Lower leg skin (tissue), 4 donors: ENCODE data around the gene ZNF771. TPM values are rescaled to one million over a fixed set of nuclear protein-coding genes. Genes with fewer than 3 reads are reported as not detected.
A peak's percentile ranks its signal among the peaks of the same experiment; 100 is the strongest.

Source experiments
- DNase-seq, 2 donors: peaks; one replicate each; pipeline ENCODE4 v3.0.0-alpha.2; 2019; ENCODE audit warnings: low spot score in 2 of 2
- H3K4me3 ChIP-seq: fragments of 200-600 bp; sonication (generic); 2 replicates; pipeline ENCODE4 v1.5.1; 2017; ENCODE audit warnings: mild to moderate bottlenecking, low read depth; ENCODE audit not compliant: poor library complexity, severe bottlenecking
- POLR2A ChIP-seq, 2 donors: fragments of 450-650 bp; IDR thresholded peaks; one replicate each; pipeline ENCODE4 v1.6.1; 2016 to 2017; ENCODE audit warnings: antibody characterized with exemption in 2 of 2, mild to moderate bottlenecking in 1 of 2, moderate library complexity in 1 of 2
- WGBS, 2 donors: methylation state at CpG; one replicate each; pipeline ENCODE4 v1.1.5; 2018; 5-methylcytosine and 5-hydroxymethylcytosine counted together
- intact Hi-C: fragments of 100-400 bp; cut with DNase I; formaldehyde crosslinking; loops from one replicate; pipeline ENCODE4 v1.15.0; 2023; ENCODE audit warnings: low total_unique reads
- total RNA-seq, 4 donors: library from RNA; depleted of rRNA; stranded (reverse); fragments of >200 nt; gene quantifications; one replicate each; pipeline ENCODE4 v1.1.0, GENCODE V29; 2016
- TF ChIP-seq, protein P1 (sequence below), 3 donors: fragments of 450-650 bp; IDR thresholded peaks; one replicate each; pipeline ENCODE4 v1.5.1; 2016; ENCODE audit warnings: antibody characterized with exemption in 3 of 3, mild to moderate bottlenecking in 3 of 3, moderate library complexity in 2 of 3

Gene ZNF771
- total RNA-seq, 4 donors from 2014 or later: 5.9 to 12.8 (median 11.0) TPM

DNA sequence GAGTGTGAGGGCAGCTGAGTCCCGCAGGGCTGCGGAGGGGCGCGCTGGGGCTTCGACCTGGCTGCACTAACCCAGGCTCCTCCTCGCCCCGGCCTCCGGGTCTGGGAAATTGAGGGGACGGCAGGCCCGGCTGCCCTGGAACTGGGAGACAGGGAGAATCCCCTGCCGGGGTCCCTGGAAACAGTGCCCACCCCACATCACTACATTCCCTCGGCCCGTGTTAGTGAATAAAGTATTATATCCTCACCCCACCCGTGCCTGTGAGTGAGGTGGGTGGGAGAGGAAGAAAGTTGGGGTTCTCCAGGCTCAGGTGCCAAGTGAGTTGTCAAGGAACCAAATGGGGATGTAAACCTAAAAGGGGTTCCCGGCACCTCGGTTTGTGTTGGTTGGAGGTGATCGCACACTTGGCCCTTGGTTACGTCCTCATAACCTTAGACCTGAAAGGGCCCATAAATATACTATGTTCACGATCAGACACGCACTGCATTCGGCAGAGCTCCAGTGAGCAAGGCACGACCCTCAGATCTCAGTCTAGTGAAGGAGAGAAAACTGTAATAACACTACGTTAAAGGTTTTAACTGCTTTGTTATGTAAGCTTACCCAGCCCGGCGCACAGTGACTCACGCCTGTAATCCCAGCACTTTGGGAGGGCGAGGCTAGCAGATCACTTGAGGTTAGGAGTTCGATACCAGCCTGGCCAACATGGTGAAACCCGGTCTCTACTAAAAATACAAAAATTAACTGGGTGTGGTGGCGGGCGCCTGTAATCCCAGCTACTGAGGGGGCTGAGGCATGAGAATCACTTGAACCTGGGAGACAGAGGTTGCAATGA, 11.2 kb downstream of the ZNF771 start:
- no peak overlapping the region for H3K4me3 ChIP-seq
- 49 to 68% methylated on average over 26 to 31 of the region's 31 CpGs for WGBS, 2 donors
- peak in 1 of 2 donors; percentile 89 for DNase-seq
- TF ChIP-seq, protein P1, sequence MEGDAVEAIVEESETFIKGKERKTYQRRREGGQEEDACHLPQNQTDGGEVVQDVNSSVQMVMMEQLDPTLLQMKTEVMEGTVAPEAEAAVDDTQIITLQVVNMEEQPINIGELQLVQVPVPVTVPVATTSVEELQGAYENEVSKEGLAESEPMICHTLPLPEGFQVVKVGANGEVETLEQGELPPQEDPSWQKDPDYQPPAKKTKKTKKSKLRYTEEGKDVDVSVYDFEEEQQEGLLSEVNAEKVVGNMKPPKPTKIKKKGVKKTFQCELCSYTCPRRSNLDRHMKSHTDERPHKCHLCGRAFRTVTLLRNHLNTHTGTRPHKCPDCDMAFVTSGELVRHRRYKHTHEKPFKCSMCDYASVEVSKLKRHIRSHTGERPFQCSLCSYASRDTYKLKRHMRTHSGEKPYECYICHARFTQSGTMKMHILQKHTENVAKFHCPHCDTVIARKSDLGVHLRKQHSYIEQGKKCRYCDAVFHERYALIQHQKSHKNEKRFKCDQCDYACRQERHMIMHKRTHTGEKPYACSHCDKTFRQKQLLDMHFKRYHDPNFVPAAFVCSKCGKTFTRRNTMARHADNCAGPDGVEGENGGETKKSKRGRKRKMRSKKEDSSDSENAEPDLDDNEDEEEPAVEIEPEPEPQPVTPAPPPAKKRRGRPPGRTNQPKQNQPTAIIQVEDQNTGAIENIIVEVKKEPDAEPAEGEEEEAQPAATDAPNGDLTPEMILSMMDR (IDR thresholded peaks at IDR 0.05): no peak
- no peak for TF ChIP-seq POLR2A (IDR thresholded peaks at IDR 0.05)
- intact Hi-C loops: no loop called here

GRCh38 chr16:30421010-30421409, 13.6 kb downstream of the ZNF771 start:
- no peak for DNase-seq
- no peak for TF ChIP-seq POLR2A (IDR thresholded peaks at IDR 0.05)
- TF ChIP-seq, protein P1 (IDR thresholded peaks at IDR 0.05): no peak
- 72 to 74% methylated on average over 5 of the region's 5 CpGs for WGBS, 2 donors
- H3K4me3 ChIP-seq: no peak overlapping the region
- intact Hi-C loops: no loop called here

GRCh38 chr16:30428055-30428454, 20.6 kb downstream of the ZNF771 start:
- intact Hi-C loops: no loop called here
- TF ChIP-seq POLR2A (IDR thresholded peaks at IDR 0.05): no peak
- TF ChIP-seq, protein P1 (IDR thresholded peaks at IDR 0.05): no peak
- no peak for DNase-seq
- H3K4me3 ChIP-seq: no peak overlapping the region
- WGBS, 2 donors: 91 to 97% methylated on average over 4 of the region's 4 CpGs

DNA sequence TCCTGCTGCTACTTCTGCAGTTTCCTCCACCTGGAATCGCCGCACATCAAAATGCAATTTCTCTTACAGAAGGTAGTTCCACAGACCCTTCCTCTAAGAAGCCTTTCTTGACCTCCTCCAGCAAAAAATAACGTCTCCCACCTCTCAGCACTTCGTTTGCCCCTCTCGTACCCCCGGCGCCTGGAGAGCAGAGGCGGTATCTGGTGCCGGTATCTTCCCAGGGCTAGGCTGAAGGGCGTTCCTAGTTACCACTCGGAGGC, 21.9 kb downstream of the ZNF771 start:
- intact Hi-C loops: no loop called here
- 2% methylated on average over 11 of the region's 11 CpGs for WGBS, 2 donors
- no peak for DNase-seq
- no peak for TF ChIP-seq POLR2A (IDR thresholded peaks at IDR 0.05)
- TF ChIP-seq, protein P1 (IDR thresholded peaks at IDR 0.05): no peak
- H3K4me3 ChIP-seq: peak overlapping the region; percentile 65

GRCh38 chr16:30429678-30430427, 22.4 kb downstream of the ZNF771 start, which contains the start of gene DCTPP1:
Gene DCTPP1, minus strand, starts transcription at chr16:30430030. Its CDS starts 50 bp downstream, at chr16:30429980.
- intact Hi-C loops: no loop called here
- H3K4me3 ChIP-seq: peak within 1 kb of the TSS; percentile 65
- TF ChIP-seq, protein P1 (IDR thresholded peaks at IDR 0.05): no peak
- no peak for TF ChIP-seq POLR2A (IDR thresholded peaks at IDR 0.05)
- peak; percentile 97 to 99 for DNase-seq
- WGBS, 2 donors: 0 to 2% methylated on average over 21 to 47 of the region's 49 CpGs
